GM12878 (cell line): ENCODE measurements around the gene PLXNA2. TPM values are rescaled to one million over a fixed set of nuclear protein-coding genes. Genes with fewer than 3 reads are reported as not detected.

Experiments used
- ATAC-seq: fragments of 200-7000 bp; cut with Tn5 transposase; 3 replicates; pipeline ENCODE4 v1.9.1; 2020; ENCODE audit warnings: mild to moderate bottlenecking, moderate library complexity
- BruUV-seq: library from RNA; stranded (reverse); fragments of 400-500 nt; replicated peaks from 2 replicates; lab custom pipeline; 2021; lab: Mats Ljungman, UMichigan
- CTCF ChIA-PET: fragments of 300-600 bp; sonication (Branson Sonifier 250); formaldehyde crosslinking; extraction: SDS; loops from one replicate; lab custom pipeline; 2021; ENCODE audit warnings: inconsistent platforms; lab: Yijun Ruan, JAX
- POLR2A ChIA-PET: fragments of 350-600 bp; formaldehyde crosslinking; extraction: SDS; loops from one replicate; lab custom pipeline; 2021; ENCODE audit warnings: inconsistent platforms; lab: Charles Lee
- RAD21 ChIA-PET: fragments of 300-600 bp; sonication (Branson Sonifier 250); formaldehyde crosslinking; loops from one replicate; lab custom pipeline; 2023; ENCODE audit warnings: antibody characterized with exemption; ENCODE audit not compliant: unreplicated experiment; lab: Charles Lee
- SMC1A ChIA-PET: fragments of 300-600 bp; sonication (Branson Sonifier 250); formaldehyde crosslinking; loops from one replicate; lab custom pipeline; 2023; ENCODE audit not compliant: unreplicated experiment, uncharacterized antibody; lab: Charles Lee
- DNase-seq: peaks from one replicate; pipeline ENCODE4 v3.0.0-alpha.2; 2011; ENCODE audit warnings: low read depth, low spot score
- FAIRE-seq: peaks from 3 replicates; lab custom pipeline; 2011; peaks lifted over from hg19 to GRCh38; lab: Jason Lieb, UNC
- H2AFZ ChIP-seq: 2 replicates; pipeline ENCODE4 v1.6.0; 2011; ENCODE audit warnings: low read depth, low read length, control low read depth; ENCODE audit not compliant: control insufficient read depth
- H3K27ac ChIP-seq: 2 replicates; pipeline ENCODE4 v1.5.1; 2011; ENCODE audit warnings: control low read depth; ENCODE audit not compliant: control insufficient read depth, insufficient read depth
- H3K27me3 ChIP-seq, 2 experiments: replicated peaks in 1 of 2; 2 replicates each; pipeline versions ENCODE4 v1.6.0 to v1.6.1; 2011; ENCODE audit warnings: low read length in 1 of 2; ENCODE audit not compliant: control insufficient read depth in 2 of 2, insufficient read depth in 2 of 2
- H3K36me3 ChIP-seq, 2 experiments: 2 replicates each; pipeline ENCODE4 v1.5.1; 2011; ENCODE audit warnings: low read length in 1 of 2; ENCODE audit not compliant: control insufficient read depth in 2 of 2, insufficient read depth in 2 of 2
- H3K4me1 ChIP-seq: 2 replicates; pipeline ENCODE4 v1.6.1; 2011; ENCODE audit warnings: mild to moderate bottlenecking, low read length, moderate library complexity, mixed read lengths; ENCODE audit not compliant: control insufficient read depth, insufficient read depth
- H3K4me2 ChIP-seq: 2 replicates; pipeline ENCODE4 v1.6.0; 2011; ENCODE audit warnings: control low read depth; ENCODE audit not compliant: control insufficient read depth, insufficient read depth
- H3K4me3 ChIP-seq: fragments of 200-600 bp; sonication (generic); 2 replicates; pipeline ENCODE4 v1.5.1; 2016
- H3K79me2 ChIP-seq: 2 replicates; pipeline ENCODE4 v1.6.0; 2011; ENCODE audit warnings: low read length; ENCODE audit not compliant: control insufficient read depth, insufficient read depth
- H3K9ac ChIP-seq: 2 replicates; pipeline ENCODE4 v1.8.0; 2011; ENCODE audit warnings: low read length, control low read depth, mixed read lengths; ENCODE audit not compliant: control insufficient read depth, insufficient read depth
- H3K9me3 ChIP-seq: replicated peaks from 3 replicates; pipeline ENCODE4 v1.5.1; 2011; ENCODE audit warnings: mild to moderate bottlenecking, low read length; ENCODE audit not compliant: control insufficient read depth, insufficient read depth
- H4K20me1 ChIP-seq: 2 replicates; pipeline ENCODE4 v1.6.0; 2011; ENCODE audit not compliant: control insufficient read depth, insufficient read depth
- CREB1 ChIP-seq: IDR thresholded peaks from 2 replicates; pipeline ENCODE4 v1.6.1; 2012; ENCODE audit warnings: low read depth, mild to moderate bottlenecking, inconsistent platforms
- E4F1 ChIP-seq: fragments of 450-650 bp; IDR thresholded peaks from 2 replicates; pipeline ENCODE4 v1.6.1; 2018; ENCODE audit warnings: borderline replicate concordance, mild to moderate bottlenecking; ENCODE audit not compliant: partially characterized antibody
- NFXL1 ChIP-seq: fragments of 450-650 bp; IDR thresholded peaks from 2 replicates; pipeline ENCODE4 v1.6.1; 2017; ENCODE audit warnings: antibody characterized with exemption, mild to moderate bottlenecking, borderline replicate concordance
- SIN3A ChIP-seq: IDR thresholded peaks from 2 replicates; pipeline ENCODE4 v1.6.1; 2012; ENCODE audit warnings: low read depth, low read length, improper control_type of control experiment
- SIX5 ChIP-seq: IDR thresholded peaks from 2 replicates; pipeline ENCODE4 v1.6.1; 2011; ENCODE audit warnings: mild to moderate bottlenecking, low read depth, low read length, moderate library complexity; ENCODE audit not compliant: severe bottlenecking
- SPI1 ChIP-seq: IDR thresholded peaks from 2 replicates; pipeline ENCODE4 v1.6.1; 2011; ENCODE audit warnings: low read depth, mild to moderate bottlenecking, low read length, moderate library complexity, borderline replicate concordance; ENCODE audit not compliant: insufficient read depth
- SUPT20H ChIP-seq: IDR thresholded peaks from 2 replicates; pipeline ENCODE4 v1.6.1; 2011; ENCODE audit warnings: low read depth, mild to moderate bottlenecking, low read length, moderate library complexity, borderline replicate concordance; ENCODE audit not compliant: control insufficient read depth
- WRNIP1 ChIP-seq: IDR thresholded peaks from 2 replicates; pipeline ENCODE4 v1.6.1; 2011; ENCODE audit warnings: low read depth, low read length, improper control_type of control experiment, borderline replicate concordance
- YBX1 ChIP-seq: fragments of 450-650 bp; IDR thresholded peaks from 2 replicates; pipeline ENCODE4 v1.6.1; 2016; ENCODE audit warnings: antibody characterized with exemption
- YY1 ChIP-seq: IDR thresholded peaks from 2 replicates; pipeline ENCODE4 v1.6.1; 2011; ENCODE audit warnings: low read depth, mild to moderate bottlenecking, low read length
- WGBS: methylation state at CpG from one replicate; pipeline ENCODE4 v1.1.6; 2016; ENCODE audit warnings: low lambda C conversion rate; ENCODE audit not compliant: insufficient replicate concordance, insufficient coverage; ENCODE audit errors: missing lambda C conversion rate; 5-methylcytosine and 5-hydroxymethylcytosine counted together
- in situ Hi-C: fragments of 300-500 bp; cut with MboI; formaldehyde crosslinking; loops from 9 replicates; pipeline ENCODE4 v1.14.3; 2018; ENCODE audit warnings: mixed read lengths
- intact Hi-C: fragments of 100-400 bp; cut with micrococcal nuclease; formaldehyde crosslinking; loops from one replicate; pipeline ENCODE4 v1.14.2; 2022; ENCODE audit not compliant: unreplicated experiment
- polyA plus RNA-seq, 11 experiments: library from polyadenylated mRNA; depleted of rRNA in 4 of 11; unstranded in 6 of 11; stranded (reverse) in 5 of 11; fragments of >200 nt; fragmentation: Nextera tagmentation in 4 of 11; fragmentation: Illumina TruSeq in 1 of 11; extraction: Ambion mirVana in 4 of 11; extraction: Trizol in 1 of 11; gene quantifications; 1 replicate in 1 of 11; 2 replicates in 10 of 11; pipeline versions ENCODE4 v1.2.1 to v1.2.3, GENCODE V29; 2011 to 2016; ENCODE audit warnings: inconsistent platforms in 2 of 11, missing spikeins in 2 of 11, low read depth in 1 of 11
- total RNA-seq, 4 experiments: library from RNA; depleted of rRNA in 3 of 4; stranded (reverse); fragments of >200 nt in 3 of 4; fragmentation: Illumina TruSeq in 1 of 4; extraction: Trizol in 1 of 4; gene quantifications; 2 replicates each; pipeline versions ENCODE4 v1.2.1 to v1.2.3, GENCODE V29; 2013 to 2021
- TF ChIP-seq, protein P1 (sequence below): IDR thresholded peaks from 2 replicates; pipeline ENCODE4 v1.6.1; 2012; ENCODE audit warnings: low read depth, low read length, improper control_type of control experiment
- TF ChIP-seq, protein P2 (sequence below): fragments of 450-650 bp; IDR thresholded peaks from 2 replicates; pipeline ENCODE4 v1.6.1; 2016; ENCODE audit warnings: mild to moderate bottlenecking
- TF ChIP-seq, protein P3 (sequence below): IDR thresholded peaks from 2 replicates; pipeline ENCODE4 v1.6.1; 2012; ENCODE audit warnings: improper control_type of control experiment, low read depth, low read length; ENCODE audit not compliant: insufficient replicate concordance

Gene PLXNA2
- total and polyA plus RNA-seq, 10 of the 15 experiments (the other 5 are each of a cell fraction or from before 2014, with no cell fraction given): under 0.01 to 0.08 (median 0.07) TPM; not detected in 4

DNA sequence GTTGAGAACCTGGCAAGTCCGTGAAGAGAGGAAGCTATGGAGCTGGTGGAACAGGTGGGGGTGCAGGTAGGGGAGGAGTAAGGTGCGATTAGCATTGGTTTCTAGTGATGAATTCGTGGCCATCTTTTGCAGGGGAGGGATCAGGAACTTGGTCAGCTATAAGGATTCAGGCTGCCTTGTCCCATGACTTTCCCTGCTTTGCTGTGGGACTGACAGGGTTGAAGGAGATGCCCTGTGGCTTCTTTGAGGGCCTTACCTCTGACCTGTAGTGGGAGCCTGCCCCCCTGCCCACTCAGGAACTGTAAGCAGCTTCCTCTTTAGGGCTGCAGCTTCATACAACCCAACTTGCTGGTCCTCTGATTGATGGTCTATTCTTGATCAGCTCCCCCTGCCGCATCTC is 248.6 kb downstream of the PLXNA2 start:
- ATAC-seq (no peak), FAIRE-seq (no peak), DNase-seq (no peak)
- no peak overlapping the region for H3K27ac ChIP-seq
- ChIA-PET CTCF (interaction anchor here (0.8 to 1.7 kb wide), 15 partner anchors 12 to 375 kb away, joined by 3 to 16 read pairs (median 3); partner anchors contain the start of gene PLXNA2), RAD21 (interaction anchor here (1.0 to 1.7 kb wide), 3 partner anchors 33 to 173 kb away, joined by 4 to 12 read pairs (median 5); no protein-coding TSS in a partner anchor), SMC1A (interaction anchor here (0.9 to 1.8 kb wide), 5 partner anchors 10 to 191 kb away, joined by 3 to 10 read pairs (median 3); no protein-coding TSS in a partner anchor), POLR2A (no interaction called here)
- intact Hi-C loops: no loop called here
- 9% methylated on average over 4 of the region's 4 CpGs for WGBS
- no peaks in the 10 kb centered on the region; the same call in 2 of the 3 replicates for H3K9me3 ChIP-seq
- no peak overlapping the region for H2AFZ ChIP-seq
- in situ Hi-C loops: no loop called here
- H3K79me2 ChIP-seq: no peaks in the 10 kb centered on the region
- H4K20me1 ChIP-seq: no peaks in the 10 kb centered on the region
- no peaks in the 10 kb centered on the region for H3K36me3 ChIP-seq
- no peaks in the 10 kb centered on the region; a peak in 1 of 4 replicates for H3K27me3 ChIP-seq
- H3K4me2 ChIP-seq: no peak overlapping the region
- H3K9ac ChIP-seq: no peak overlapping the region
- BruUV-seq: no TSS peak
- H3K4me3 ChIP-seq: no peak overlapping the region
- no peaks in the 10 kb centered on the region for H3K4me1 ChIP-seq
- TF ChIP-seq, protein P1, sequence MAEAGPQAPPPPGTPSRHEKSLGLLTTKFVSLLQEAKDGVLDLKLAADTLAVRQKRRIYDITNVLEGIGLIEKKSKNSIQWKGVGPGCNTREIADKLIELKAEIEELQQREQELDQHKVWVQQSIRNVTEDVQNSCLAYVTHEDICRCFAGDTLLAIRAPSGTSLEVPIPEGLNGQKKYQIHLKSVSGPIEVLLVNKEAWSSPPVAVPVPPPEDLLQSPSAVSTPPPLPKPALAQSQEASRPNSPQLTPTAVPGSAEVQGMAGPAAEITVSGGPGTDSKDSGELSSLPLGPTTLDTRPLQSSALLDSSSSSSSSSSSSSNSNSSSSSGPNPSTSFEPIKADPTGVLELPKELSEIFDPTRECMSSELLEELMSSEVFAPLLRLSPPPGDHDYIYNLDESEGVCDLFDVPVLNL: no peak
- TF ChIP-seq SIN3A: no peak
- TF ChIP-seq E4F1: no peak
- no peak for TF ChIP-seq SPI1
- no peak for TF ChIP-seq SUPT20H
- no peak for TF ChIP-seq SIX5
- no peak for TF ChIP-seq YY1
- TF ChIP-seq, protein P2, sequence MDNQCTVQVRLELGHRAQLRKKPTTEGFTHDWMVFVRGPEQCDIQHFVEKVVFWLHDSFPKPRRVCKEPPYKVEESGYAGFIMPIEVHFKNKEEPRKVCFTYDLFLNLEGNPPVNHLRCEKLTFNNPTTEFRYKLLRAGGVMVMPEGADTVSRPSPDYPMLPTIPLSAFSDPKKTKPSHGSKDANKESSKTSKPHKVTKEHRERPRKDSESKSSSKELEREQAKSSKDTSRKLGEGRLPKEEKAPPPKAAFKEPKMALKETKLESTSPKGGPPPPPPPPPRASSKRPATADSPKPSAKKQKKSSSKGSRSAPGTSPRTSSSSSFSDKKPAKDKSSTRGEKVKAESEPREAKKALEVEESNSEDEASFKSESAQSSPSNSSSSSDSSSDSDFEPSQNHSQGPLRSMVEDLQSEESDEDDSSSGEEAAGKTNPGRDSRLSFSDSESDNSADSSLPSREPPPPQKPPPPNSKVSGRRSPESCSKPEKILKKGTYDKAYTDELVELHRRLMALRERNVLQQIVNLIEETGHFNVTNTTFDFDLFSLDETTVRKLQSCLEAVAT: no peak
- TF ChIP-seq, protein P3, sequence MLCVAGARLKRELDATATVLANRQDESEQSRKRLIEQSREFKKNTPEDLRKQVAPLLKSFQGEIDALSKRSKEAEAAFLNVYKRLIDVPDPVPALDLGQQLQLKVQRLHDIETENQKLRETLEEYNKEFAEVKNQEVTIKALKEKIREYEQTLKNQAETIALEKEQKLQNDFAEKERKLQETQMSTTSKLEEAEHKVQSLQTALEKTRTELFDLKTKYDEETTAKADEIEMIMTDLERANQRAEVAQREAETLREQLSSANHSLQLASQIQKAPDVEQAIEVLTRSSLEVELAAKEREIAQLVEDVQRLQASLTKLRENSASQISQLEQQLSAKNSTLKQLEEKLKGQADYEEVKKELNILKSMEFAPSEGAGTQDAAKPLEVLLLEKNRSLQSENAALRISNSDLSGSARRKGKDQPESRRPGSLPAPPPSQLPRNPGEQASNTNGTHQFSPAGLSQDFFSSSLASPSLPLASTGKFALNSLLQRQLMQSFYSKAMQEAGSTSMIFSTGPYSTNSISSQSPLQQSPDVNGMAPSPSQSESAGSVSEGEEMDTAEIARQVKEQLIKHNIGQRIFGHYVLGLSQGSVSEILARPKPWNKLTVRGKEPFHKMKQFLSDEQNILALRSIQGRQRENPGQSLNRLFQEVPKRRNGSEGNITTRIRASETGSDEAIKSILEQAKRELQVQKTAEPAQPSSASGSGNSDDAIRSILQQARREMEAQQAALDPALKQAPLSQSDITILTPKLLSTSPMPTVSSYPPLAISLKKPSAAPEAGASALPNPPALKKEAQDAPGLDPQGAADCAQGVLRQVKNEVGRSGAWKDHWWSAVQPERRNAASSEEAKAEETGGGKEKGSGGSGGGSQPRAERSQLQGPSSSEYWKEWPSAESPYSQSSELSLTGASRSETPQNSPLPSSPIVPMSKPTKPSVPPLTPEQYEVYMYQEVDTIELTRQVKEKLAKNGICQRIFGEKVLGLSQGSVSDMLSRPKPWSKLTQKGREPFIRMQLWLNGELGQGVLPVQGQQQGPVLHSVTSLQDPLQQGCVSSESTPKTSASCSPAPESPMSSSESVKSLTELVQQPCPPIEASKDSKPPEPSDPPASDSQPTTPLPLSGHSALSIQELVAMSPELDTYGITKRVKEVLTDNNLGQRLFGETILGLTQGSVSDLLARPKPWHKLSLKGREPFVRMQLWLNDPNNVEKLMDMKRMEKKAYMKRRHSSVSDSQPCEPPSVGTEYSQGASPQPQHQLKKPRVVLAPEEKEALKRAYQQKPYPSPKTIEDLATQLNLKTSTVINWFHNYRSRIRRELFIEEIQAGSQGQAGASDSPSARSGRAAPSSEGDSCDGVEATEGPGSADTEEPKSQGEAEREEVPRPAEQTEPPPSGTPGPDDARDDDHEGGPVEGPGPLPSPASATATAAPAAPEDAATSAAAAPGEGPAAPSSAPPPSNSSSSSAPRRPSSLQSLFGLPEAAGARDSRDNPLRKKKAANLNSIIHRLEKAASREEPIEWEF: no peak
- no peak for TF ChIP-seq NFXL1
- TF ChIP-seq WRNIP1: no peak
- TF ChIP-seq YBX1: no peak
- no peak for TF ChIP-seq CREB1
